Measurements from ENCODE around the gene APP.

Gene APP

GRCh38 chr21:25879203-25879602, 291.4 kb downstream of the APP start:
- TF ChIP-seq CEBPB (IDR thresholded peaks at IDR 0.05): no peak
- TF ChIP-seq NFIC (IDR thresholded peaks at IDR 0.05): no peak
- TF ChIP-seq CREB1 (IDR thresholded peaks at IDR 0.05; ENCODE audit: low read depth): no peak

GRCh38 chr21:25878344-25878743, 292.2 kb downstream of the APP start:
- TF ChIP-seq RAD21 (IDR thresholded peaks at IDR 0.05; ENCODE audit: low read depth): no peak
- no peak for TF ChIP-seq FOXM1 (IDR thresholded peaks at IDR 0.05; ENCODE audit: borderline replicate concordance, low read depth)
- no peak for TF ChIP-seq TCF12 (IDR thresholded peaks at IDR 0.05; ENCODE audit: low read depth)
- TF ChIP-seq YY1 (IDR thresholded peaks at IDR 0.05; ENCODE audit: low read depth): no peak
- TF ChIP-seq EP300 (IDR thresholded peaks at IDR 0.05; ENCODE audit: borderline replicate concordance): no peak

DNA sequence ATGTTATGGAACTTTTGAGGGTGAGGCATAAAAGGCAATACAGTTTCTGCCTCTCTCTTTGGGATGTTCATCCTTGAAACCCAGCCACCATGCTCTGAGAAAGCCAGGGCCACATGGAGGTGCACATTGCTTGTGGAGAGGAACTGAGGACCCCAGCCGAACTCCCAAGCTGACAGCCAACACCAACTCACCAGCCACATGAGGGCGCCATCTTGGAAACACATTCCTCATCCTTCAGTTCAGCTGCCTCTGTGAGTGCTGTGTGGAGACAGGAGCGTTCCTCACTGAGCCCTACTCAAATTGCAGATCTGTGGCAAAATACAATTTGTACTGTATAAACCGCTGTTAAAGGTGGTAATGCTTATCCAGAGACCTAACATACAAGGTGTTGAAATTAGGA, 298.3 kb downstream of the APP start:
- TF ChIP-seq YY1 (IDR thresholded peaks at IDR 0.05; ENCODE audit: low read depth) (no peak), TCF12 (IDR thresholded peaks at IDR 0.05; ENCODE audit: low read depth) (no peak), EP300 (IDR thresholded peaks at IDR 0.05; ENCODE audit: borderline replicate concordance) (no peak), EGR1 (IDR thresholded peaks at IDR 0.05) (no peak), REST (IDR thresholded peaks at IDR 0.05; ENCODE audit: low read depth) (no peak), USF1 (IDR thresholded peaks at IDR 0.05) (no peak), CREB1 (IDR thresholded peaks at IDR 0.05; ENCODE audit: low read depth) (no peak), TAF1 (IDR thresholded peaks at IDR 0.05; ENCODE audit: low read depth) (no peak), NFIC (IDR thresholded peaks at IDR 0.05) (no peak), MAX (IDR thresholded peaks at IDR 0.05) (no peak), ZBTB7A (IDR thresholded peaks at IDR 0.05; ENCODE audit: low read depth) (no peak), CEBPB (IDR thresholded peaks at IDR 0.05) (no peak), FOXM1 (IDR thresholded peaks at IDR 0.05; ENCODE audit: borderline replicate concordance, low read depth) (no peak), RAD21 (IDR thresholded peaks at IDR 0.05; ENCODE audit: low read depth) (no peak), TEAD4 (IDR thresholded peaks at IDR 0.05) (no peak)

- no peak for TF ChIP-seq CEBPB (IDR thresholded peaks at IDR 0.05)
- TF ChIP-seq TAF1 (IDR thresholded peaks at IDR 0.05; ENCODE audit: low read depth): no peak
- TF ChIP-seq FOXM1 (IDR thresholded peaks at IDR 0.05; ENCODE audit: borderline replicate concordance, low read depth): no peak
- TF ChIP-seq TCF12 (IDR thresholded peaks at IDR 0.05; ENCODE audit: low read depth): no peak
- TF ChIP-seq NFIC (IDR thresholded peaks at IDR 0.05): no peak
- TF ChIP-seq EP300 (IDR thresholded peaks at IDR 0.05; ENCODE audit: borderline replicate concordance): no peak
- TF ChIP-seq MAX (IDR thresholded peaks at IDR 0.05): no peak
- no peak for TF ChIP-seq REST (IDR thresholded peaks at IDR 0.05; ENCODE audit: low read depth)
- no peak for TF ChIP-seq CREB1 (IDR thresholded peaks at IDR 0.05; ENCODE audit: low read depth)
- TF ChIP-seq TEAD4 (IDR thresholded peaks at IDR 0.05): no peak
- no peak for TF ChIP-seq RAD21 (IDR thresholded peaks at IDR 0.05; ENCODE audit: low read depth)
- no peak for TF ChIP-seq ZBTB7A (IDR thresholded peaks at IDR 0.05; ENCODE audit: low read depth)
- no peak for TF ChIP-seq EGR1 (IDR thresholded peaks at IDR 0.05)
- no peak for TF ChIP-seq USF1 (IDR thresholded peaks at IDR 0.05)
- no peak for TF ChIP-seq YY1 (IDR thresholded peaks at IDR 0.05; ENCODE audit: low read depth)
These were observed 299.0 kb downstream of the APP start for GRCh38 chr21:25871566-25871965.

DNA sequence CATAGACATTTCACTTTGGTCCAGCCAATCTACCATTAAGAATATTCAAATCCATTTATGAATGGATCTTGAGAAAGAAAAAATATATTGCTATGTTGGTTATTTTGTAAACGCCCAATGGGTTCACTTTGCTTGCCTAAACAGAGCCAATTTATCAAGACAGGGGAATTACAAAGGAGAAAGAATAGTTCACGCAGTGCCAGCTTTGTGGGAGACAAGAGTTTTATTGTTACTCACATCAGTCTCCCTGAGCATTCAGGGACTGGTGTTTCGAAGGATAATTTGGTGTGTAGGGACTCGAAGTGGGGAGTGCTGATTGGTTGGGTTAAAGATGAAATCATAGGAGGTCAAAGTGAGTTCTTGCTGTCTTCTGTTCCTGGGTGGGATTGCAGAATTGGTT, 300.5 kb downstream of the APP start:
- TF ChIP-seq EP300 (IDR thresholded peaks at IDR 0.05; ENCODE audit: borderline replicate concordance) (no peak), TEAD4 (IDR thresholded peaks at IDR 0.05) (no peak), NFIC (IDR thresholded peaks at IDR 0.05) (no peak), CEBPB (IDR thresholded peaks at IDR 0.05) (no peak), FOXM1 (IDR thresholded peaks at IDR 0.05; ENCODE audit: borderline replicate concordance, low read depth) (no peak), CREB1 (IDR thresholded peaks at IDR 0.05; ENCODE audit: low read depth) (no peak), TAF1 (IDR thresholded peaks at IDR 0.05; ENCODE audit: low read depth) (no peak), EGR1 (IDR thresholded peaks at IDR 0.05) (no peak), TCF12 (IDR thresholded peaks at IDR 0.05; ENCODE audit: low read depth) (no peak), REST (IDR thresholded peaks at IDR 0.05; ENCODE audit: low read depth) (no peak), RAD21 (IDR thresholded peaks at IDR 0.05; ENCODE audit: low read depth) (no peak)

Measured in Ishikawa (cell line).